HepG2 (cell line): ENCODE measurements around the gene DLL3. TPM values are rescaled to one million over a fixed set of nuclear protein-coding genes. Genes with fewer than 3 reads are reported as not detected.

Experiments
- CC2D1A ChIP-seq: sonication (generic); formaldehyde crosslinking; IDR thresholded peaks from 2 replicates; pipeline ENCODE4 v1.8.1; 2023; ENCODE audit warnings: mild to moderate bottlenecking, missing genetic modification reagents
- CEBPG ChIP-seq: IDR thresholded peaks from 2 replicates; pipeline ENCODE4 v1.6.1; 2016
- FOXP1 ChIP-seq, 2 experiments: fragments of 450-650 bp in 1 of 2; IDR thresholded peaks; 2 replicates each; pipeline ENCODE4 v1.6.1; 2017 to 2018; ENCODE audit warnings: antibody characterized with exemption in 1 of 2
- GFI1 ChIP-seq: sonication (generic); formaldehyde crosslinking; IDR thresholded peaks from 2 replicates; pipeline ENCODE4 v1.5.0; 2020; ENCODE audit warnings: missing genetic modification reagents, mild to moderate bottlenecking, borderline replicate concordance
- IRF2 ChIP-seq: IDR thresholded peaks from 2 replicates; pipeline ENCODE4 v1.6.1; 2018; ENCODE audit warnings: missing genetic modification reagents, missing compliant biosample characterization
- NBN ChIP-seq: fragments of 450-650 bp; conservative IDR thresholded peaks from 2 replicates; pipeline ENCODE4 v1.6.1; 2017
- PAX8 ChIP-seq: sonication (generic); formaldehyde crosslinking; IDR thresholded peaks from 2 replicates; pipeline ENCODE4 v1.8.0; 2022; ENCODE audit warnings: mild to moderate bottlenecking, missing genetic modification reagents, borderline replicate concordance
- RAD21 ChIP-seq: fragments of 450-650 bp; formaldehyde crosslinking; IDR thresholded peaks from 2 replicates; pipeline ENCODE4 v1.5.0; 2020; ENCODE audit warnings: mild to moderate bottlenecking
- RBM39 ChIP-seq: fragments of 200-400 bp; formaldehyde crosslinking; IDR thresholded peaks from one replicate; pipeline ENCODE4 v1.6.1; 2018; ENCODE audit warnings: antibody characterized with exemption, mild to moderate bottlenecking, low read depth, low read length; ENCODE audit not compliant: poor library complexity, severe bottlenecking
- WIZ ChIP-seq: sonication (generic); formaldehyde crosslinking; IDR thresholded peaks from 2 replicates; pipeline ENCODE4 v1.5.1; 2020; ENCODE audit warnings: mild to moderate bottlenecking, missing genetic modification reagents
- ZNF274 ChIP-seq: sonication (generic); formaldehyde crosslinking; IDR thresholded peaks from 2 replicates; pipeline ENCODE4 v1.5.1; 2020; ENCODE audit warnings: mild to moderate bottlenecking, missing genetic modification reagents
- ZNF337 ChIP-seq: sonication (generic); formaldehyde crosslinking; IDR thresholded peaks from 2 replicates; pipeline ENCODE4 v1.5.1; 2020; ENCODE audit warnings: missing genetic modification reagents, low read depth, mild to moderate bottlenecking, borderline replicate concordance
- ZNF746 ChIP-seq: sonication (generic); formaldehyde crosslinking; IDR thresholded peaks from 2 replicates; pipeline ENCODE4 v1.8.0; 2022; ENCODE audit warnings: mild to moderate bottlenecking, missing genetic modification reagents
- polyA plus RNA-seq, 8 experiments: library from polyadenylated mRNA; depleted of rRNA in 3 of 8; stranded (reverse) in 7 of 8; unstranded in 1 of 8; fragments of >200 nt; fragmentation: Illumina TruSeq in 4 of 8; extraction: Trizol in 4 of 8; gene quantifications; 2 replicates each; pipeline versions ENCODE4 v1.2.1 to v1.2.3, GENCODE V29; 2011 to 2016; ENCODE audit warnings: low read depth in 4 of 8, missing spikeins in 1 of 8, mixed read lengths in 1 of 8; ENCODE audit not compliant: insufficient read depth in 1 of 8
- total RNA-seq, 5 experiments: library from RNA; depleted of rRNA; stranded (reverse); fragments of >200 nt; fragmentation: Illumina TruSeq; extraction: Trizol; gene quantifications; 2 replicates each; pipeline ENCODE4 v1.2.3, GENCODE V29; 2016; ENCODE audit warnings: low read depth in 1 of 5
- TF ChIP-seq, protein P1 (sequence below): sonication (generic); formaldehyde crosslinking; IDR thresholded peaks from 2 replicates; pipeline ENCODE4 v1.5.0; 2020; ENCODE audit warnings: mild to moderate bottlenecking, missing genetic modification reagents, moderate library complexity
- TF ChIP-seq, protein P2 (sequence below): sonication (generic); formaldehyde crosslinking; conservative IDR thresholded peaks from 2 replicates; pipeline ENCODE4 v1.8.0; 2022; ENCODE audit warnings: low read depth, missing genetic modification reagents
- TF ChIP-seq, protein P3 (sequence below), 2 experiments: sonication (generic) in 1 of 2; formaldehyde crosslinking in 1 of 2; IDR thresholded peaks; 2 replicates each; pipeline versions ENCODE4 v1.4.0 to v1.6.1; 2018 to 2020; ENCODE audit warnings: missing genetic modification reagents in 2 of 2, borderline replicate concordance in 1 of 2, low read depth in 1 of 2, mild to moderate bottlenecking in 1 of 2, missing biosample characterization in 1 of 2
- TF ChIP-seq, protein P4 (sequence below): sonication (generic); formaldehyde crosslinking; IDR thresholded peaks from 2 replicates; pipeline ENCODE4 v1.8.0; 2022; ENCODE audit warnings: missing genetic modification reagents, low read depth, mild to moderate bottlenecking, borderline replicate concordance
- TF ChIP-seq, protein P5 (sequence below): sonication (generic); formaldehyde crosslinking; IDR thresholded peaks from 2 replicates; pipeline ENCODE4 v1.8.0; 2022; ENCODE audit warnings: missing genetic modification reagents, mild to moderate bottlenecking, moderate library complexity, borderline replicate concordance
- TF ChIP-seq, protein P6 (sequence below): sonication (generic); formaldehyde crosslinking; IDR thresholded peaks from 2 replicates; pipeline ENCODE4 v1.8.1; 2023; ENCODE audit warnings: mild to moderate bottlenecking, missing genetic modification reagents, borderline replicate concordance

The DLL3 gene
- total and polyA plus RNA-seq, 2 of the 13 experiments (the other 11 are each of a cell fraction or from before 2014, with no cell fraction given), result 0.35 to 0.55 TPM

DNA sequence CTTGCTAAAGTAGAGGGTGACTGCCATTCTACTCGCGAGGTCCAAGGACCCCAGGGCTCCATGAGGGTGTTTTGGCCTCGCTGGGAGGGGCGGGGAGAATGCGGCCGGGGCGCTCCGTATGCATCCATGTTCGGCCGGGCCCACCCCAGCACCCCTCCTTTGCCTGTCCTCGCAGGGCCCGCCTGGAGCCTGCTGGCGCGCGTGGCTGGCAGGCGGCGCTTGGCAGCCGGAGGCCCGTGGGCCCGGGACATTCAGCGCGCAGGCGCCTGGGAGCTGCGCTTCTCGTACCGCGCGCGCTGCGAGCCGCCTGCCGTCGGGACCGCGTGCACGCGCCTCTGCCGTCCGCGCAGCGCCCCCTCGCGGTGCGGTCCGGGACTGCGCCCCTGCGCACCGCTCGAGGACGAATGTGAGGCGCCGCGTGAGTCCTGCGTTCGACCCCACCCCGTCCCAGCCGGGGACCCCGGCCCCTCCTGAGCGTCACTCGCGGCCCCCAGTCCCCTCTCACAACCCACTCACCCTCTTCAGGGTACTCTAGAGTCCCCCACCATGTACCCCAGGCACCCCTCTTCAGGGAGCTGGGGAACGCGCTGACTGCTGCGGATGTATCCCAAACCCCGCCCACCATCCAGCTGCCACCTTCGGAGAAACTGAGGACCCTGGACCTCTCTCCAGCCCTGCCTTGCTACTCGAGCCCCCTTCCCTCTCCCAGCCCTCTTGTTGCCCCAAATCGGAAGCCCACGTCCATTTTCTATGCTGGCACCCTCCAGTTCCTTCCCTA lies 4.1 kb downstream of the DLL3 start (continued):
- TF ChIP-seq, protein P1, sequence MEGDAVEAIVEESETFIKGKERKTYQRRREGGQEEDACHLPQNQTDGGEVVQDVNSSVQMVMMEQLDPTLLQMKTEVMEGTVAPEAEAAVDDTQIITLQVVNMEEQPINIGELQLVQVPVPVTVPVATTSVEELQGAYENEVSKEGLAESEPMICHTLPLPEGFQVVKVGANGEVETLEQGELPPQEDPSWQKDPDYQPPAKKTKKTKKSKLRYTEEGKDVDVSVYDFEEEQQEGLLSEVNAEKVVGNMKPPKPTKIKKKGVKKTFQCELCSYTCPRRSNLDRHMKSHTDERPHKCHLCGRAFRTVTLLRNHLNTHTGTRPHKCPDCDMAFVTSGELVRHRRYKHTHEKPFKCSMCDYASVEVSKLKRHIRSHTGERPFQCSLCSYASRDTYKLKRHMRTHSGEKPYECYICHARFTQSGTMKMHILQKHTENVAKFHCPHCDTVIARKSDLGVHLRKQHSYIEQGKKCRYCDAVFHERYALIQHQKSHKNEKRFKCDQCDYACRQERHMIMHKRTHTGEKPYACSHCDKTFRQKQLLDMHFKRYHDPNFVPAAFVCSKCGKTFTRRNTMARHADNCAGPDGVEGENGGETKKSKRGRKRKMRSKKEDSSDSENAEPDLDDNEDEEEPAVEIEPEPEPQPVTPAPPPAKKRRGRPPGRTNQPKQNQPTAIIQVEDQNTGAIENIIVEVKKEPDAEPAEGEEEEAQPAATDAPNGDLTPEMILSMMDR (CRISPR knock-in tag), result peak; percentile 79
- TF ChIP-seq CC2D1A (CRISPR knock-in tag) (no peak), ZNF337 (CRISPR knock-in tag) (peak; percentile 93; the same call in 1 of the 2 replicates), GFI1 (peak; percentile 70; the same call in 1 of the 2 replicates), CEBPG (CRISPR knock-in tag) (0 out of 2 replicates have a peak, but pooled peaks have one; percentile 22), IRF2 (CRISPR knock-in tag) (peak; percentile 77; the same call in 1 of the 2 replicates), FOXP1 (IDR thresholded peaks at IDR 0.05) (no peak), FOXP1 (CRISPR knock-in tag; IDR thresholded peaks at IDR 0.05) (no peak), WIZ (peak; percentile 88; the same call in 1 of the 2 replicates), PAX8 (CRISPR knock-in tag) (peak; percentile 98; the same call in 1 of the 2 replicates), RAD21 (CRISPR knock-in tag) (peak; percentile 74), NBN (no peak), RBM39 (no peak), ZNF746 (CRISPR knock-in tag) (peak; percentile 85; the same call in 1 of the 2 replicates), ZNF274 (CRISPR knock-in tag) (peak; percentile 99)
- TF ChIP-seq, protein P2, sequence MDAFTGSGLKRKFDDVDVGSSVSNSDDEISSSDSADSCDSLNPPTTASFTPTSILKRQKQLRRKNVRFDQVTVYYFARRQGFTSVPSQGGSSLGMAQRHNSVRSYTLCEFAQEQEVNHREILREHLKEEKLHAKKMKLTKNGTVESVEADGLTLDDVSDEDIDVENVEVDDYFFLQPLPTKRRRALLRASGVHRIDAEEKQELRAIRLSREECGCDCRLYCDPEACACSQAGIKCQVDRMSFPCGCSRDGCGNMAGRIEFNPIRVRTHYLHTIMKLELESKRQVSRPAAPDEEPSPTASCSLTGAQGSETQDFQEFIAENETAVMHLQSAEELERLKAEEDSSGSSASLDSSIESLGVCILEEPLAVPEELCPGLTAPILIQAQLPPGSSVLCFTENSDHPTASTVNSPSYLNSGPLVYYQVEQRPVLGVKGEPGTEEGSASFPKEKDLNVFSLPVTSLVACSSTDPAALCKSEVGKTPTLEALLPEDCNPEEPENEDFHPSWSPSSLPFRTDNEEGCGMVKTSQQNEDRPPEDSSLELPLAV (CRISPR knock-in tag), result peak; percentile 85
- TF ChIP-seq, protein P3, sequence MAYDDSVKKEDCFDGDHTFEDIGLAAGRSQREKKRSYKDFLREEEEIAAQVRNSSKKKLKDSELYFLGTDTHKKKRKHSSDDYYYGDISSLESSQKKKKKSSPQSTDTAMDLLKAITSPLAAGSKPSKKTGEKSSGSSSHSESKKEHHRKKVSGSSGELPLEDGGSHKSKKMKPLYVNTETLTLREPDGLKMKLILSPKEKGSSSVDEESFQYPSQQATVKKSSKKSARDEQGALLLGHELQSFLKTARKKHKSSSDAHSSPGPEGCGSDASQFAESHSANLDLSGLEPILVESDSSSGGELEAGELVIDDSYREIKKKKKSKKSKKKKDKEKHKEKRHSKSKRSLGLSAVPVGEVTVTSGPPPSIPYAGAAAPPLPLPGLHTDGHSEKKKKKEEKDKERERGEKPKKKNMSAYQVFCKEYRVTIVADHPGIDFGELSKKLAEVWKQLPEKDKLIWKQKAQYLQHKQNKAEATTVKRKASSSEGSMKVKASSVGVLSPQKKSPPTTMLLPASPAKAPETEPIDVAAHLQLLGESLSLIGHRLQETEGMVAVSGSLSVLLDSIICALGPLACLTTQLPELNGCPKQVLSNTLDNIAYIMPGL (CRISPR knock-in tag; IDR thresholded peaks at IDR 0.05; ENCODE audit: borderline replicate concordance in 1 of 2, low read depth in 1 of 2), result peak; percentile 60 to 83
- TF ChIP-seq, protein P4, sequence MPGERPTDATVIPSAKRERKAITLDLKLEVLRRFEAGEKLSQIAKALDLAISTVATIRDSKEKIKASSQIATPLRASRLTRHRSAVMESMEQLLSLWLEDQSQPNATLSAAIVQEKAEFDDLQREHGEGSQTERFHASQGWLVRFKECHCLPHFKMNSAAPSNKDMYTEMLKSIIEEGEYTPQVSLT (CRISPR knock-in tag), result peak; percentile 57; the same call in 1 of the 2 replicates
- TF ChIP-seq, protein P5, sequence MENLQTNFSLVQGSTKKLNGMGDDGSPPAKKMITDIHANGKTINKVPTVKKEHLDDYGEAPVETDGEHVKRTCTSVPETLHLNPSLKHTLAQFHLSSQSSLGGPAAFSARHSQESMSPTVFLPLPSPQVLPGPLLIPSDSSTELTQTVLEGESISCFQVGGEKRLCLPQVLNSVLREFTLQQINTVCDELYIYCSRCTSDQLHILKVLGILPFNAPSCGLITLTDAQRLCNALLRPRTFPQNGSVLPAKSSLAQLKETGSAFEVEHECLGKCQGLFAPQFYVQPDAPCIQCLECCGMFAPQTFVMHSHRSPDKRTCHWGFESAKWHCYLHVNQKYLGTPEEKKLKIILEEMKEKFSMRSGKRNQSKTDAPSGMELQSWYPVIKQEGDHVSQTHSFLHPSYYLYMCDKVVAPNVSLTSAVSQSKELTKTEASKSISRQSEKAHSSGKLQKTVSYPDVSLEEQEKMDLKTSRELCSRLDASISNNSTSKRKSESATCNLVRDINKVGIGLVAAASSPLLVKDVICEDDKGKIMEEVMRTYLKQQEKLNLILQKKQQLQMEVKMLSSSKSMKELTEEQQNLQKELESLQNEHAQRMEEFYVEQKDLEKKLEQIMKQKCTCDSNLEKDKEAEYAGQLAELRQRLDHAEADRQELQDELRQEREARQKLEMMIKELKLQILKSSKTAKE, result peak; percentile 56; the same call in 1 of the 2 replicates
- TF ChIP-seq, protein P6, sequence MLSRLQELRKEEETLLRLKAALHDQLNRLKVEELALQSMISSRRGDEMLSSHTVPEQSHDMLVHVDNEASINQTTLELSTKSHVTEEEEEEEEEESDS (CRISPR knock-in tag), result peak; percentile 98
